DMS79 (cell line): ENCODE measurements around the gene RRBP1.
A peak's percentile ranks its signal among the peaks of the same experiment; 100 is the strongest.

Experiments used
- DNase-seq: peaks from one replicate; lab custom pipeline; 2025; lab: John Stamatoyannopoulos, UW

Gene RRBP1

GRCh38 chr20:17647391-17648314 is 34.4 kb downstream of the RRBP1 start:
- no peak for DNase-seq

GRCh38 chr20:17646961-17647301 is 35.1 kb downstream of the RRBP1 start:
- DNase-seq = peak; percentile 64

GRCh38 chr20:17646209-17646960 is 35.7 kb downstream of the RRBP1 start:
- DNase-seq = peak; percentile 64

- DNase-seq = no peak
These were observed 36.4 kb downstream of the RRBP1 start for GRCh38 chr20:17645546-17646208.

- DNase-seq = no peak
These were observed 37.0 kb downstream of the RRBP1 start for GRCh38 chr20:17645010-17645409.

GRCh38 chr20:17644451-17644850 is 37.6 kb downstream of the RRBP1 start:
- no peak for DNase-seq

- peak; percentile 5 for DNase-seq
These were observed 38.4 kb downstream of the RRBP1 start for GRCh38 chr20:17643531-17644188.

GRCh38 chr20:17642404-17643269 is 39.4 kb downstream of the RRBP1 start:
- no peak for DNase-seq

- DNase-seq = no peak
These were observed 40.0 kb downstream of the RRBP1 start for GRCh38 chr20:17641993-17642392.

GRCh38 chr20:17641520-17641964 is 40.5 kb downstream of the RRBP1 start:
- no peak for DNase-seq

GRCh38 chr20:17640875-17641378 is 41.1 kb downstream of the RRBP1 start:
- DNase-seq = no peak

- DNase-seq = no peak
These were observed 41.7 kb downstream of the RRBP1 start for GRCh38 chr20:17640146-17640874.

GRCh38 chr20:17638835-17639407 is 43.1 kb downstream of the RRBP1 start:
- no peak for DNase-seq

GRCh38 chr20:17637985-17638640 is 43.9 kb downstream of the RRBP1 start:
- DNase-seq = no peak

GRCh38 chr20:17637413-17637780 is 44.6 kb downstream of the RRBP1 start:
- DNase-seq = no peak

GRCh38 chr20:17636523-17637412 is 45.3 kb downstream of the RRBP1 start:
- no peak for DNase-seq

GRCh38 chr20:17635332-17636244 is 46.5 kb downstream of the RRBP1 start:
- DNase-seq = no peak
